ENCODE results near the gene GTPBP3. TPM values are rescaled to one million over a fixed set of nuclear protein-coding genes. Genes with fewer than 3 reads are reported as not detected.

GTPBP3 gene
- total and polyA plus RNA-seq, 9 of the 15 experiments (the other 6 are each of a cell fraction or from before 2014, with no cell fraction given): 4.9 to 124 (median 22.6) TPM

DNA sequence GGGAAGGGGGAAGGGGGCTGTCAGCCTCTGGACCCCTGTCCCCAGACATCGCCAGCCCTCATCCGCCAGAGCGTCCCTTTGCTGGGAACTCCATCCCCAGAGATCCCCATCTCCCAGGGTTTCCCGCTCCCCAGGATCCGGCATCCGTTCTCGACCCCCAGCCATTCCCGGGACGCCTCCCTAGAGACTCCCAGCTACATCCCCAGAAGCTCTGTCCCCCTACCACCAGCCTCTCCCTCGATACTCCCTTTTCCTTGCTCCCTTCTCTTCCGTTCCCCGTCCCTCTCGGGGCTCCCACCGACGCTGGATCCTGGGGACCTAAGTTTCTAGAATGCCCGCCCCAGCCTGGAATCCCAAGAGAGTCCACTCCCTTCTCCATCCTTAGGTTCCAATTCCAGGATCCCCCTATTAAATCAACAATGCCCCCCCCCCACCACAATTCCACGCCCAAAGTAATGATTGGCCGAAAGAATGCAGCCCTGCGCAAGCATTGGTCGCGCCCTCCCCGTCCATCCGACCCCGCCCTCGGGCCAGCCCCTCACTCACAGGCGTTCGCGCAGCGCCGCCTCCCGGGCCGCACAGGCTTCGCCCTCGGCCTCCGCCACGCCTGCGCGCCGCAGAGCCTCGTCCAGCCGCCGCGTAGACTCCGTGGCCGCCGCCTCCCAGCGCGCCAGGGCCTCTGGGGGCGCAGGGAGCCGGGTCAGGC lies 53.5 kb downstream of the GTPBP3 start (continued):
- TF ChIP-seq ZNF609 (CRISPR knock-in tag; IDR thresholded peaks at IDR 0.05; ENCODE audit: borderline replicate concordance) (no peak), NR2F6 (CRISPR knock-in tag; IDR thresholded peaks at IDR 0.05) (no peak), DMBX1 (CRISPR knock-in tag; IDR thresholded peaks at IDR 0.05; ENCODE audit: borderline replicate concordance) (no peak), TAF7 (tag; IDR thresholded peaks at IDR 0.05) (no peak), PTBP1 (IDR thresholded peaks at IDR 0.05; ENCODE audit: low read depth, low read length) (no peak), TAF15 (IDR thresholded peaks at IDR 0.05; ENCODE audit: low read depth, low read length) (no peak), NCOR1 (IDR thresholded peaks at IDR 0.05) (no peak), SMARCC2 (IDR thresholded peaks at IDR 0.05; ENCODE audit: low read depth) (no peak), CTBP1 (IDR thresholded peaks at IDR 0.05; ENCODE audit: borderline replicate concordance) (peak; percentile 82), E2F8 (IDR thresholded peaks at IDR 0.05; ENCODE audit: low read depth, partially characterized antibody) (no peak), BCOR (IDR thresholded peaks at IDR 0.05) (0 out of 2 replicates have a peak, but pooled peaks have one; percentile 7), ZSCAN32 (CRISPR knock-in tag; IDR thresholded peaks at IDR 0.05) (no peak), SIRT6 (IDR thresholded peaks at IDR 0.05; ENCODE audit: low read depth, low read length) (no peak), RBBP5 (IDR thresholded peaks at IDR 0.05; ENCODE audit: borderline replicate concordance, insufficient read depth, low read length, poor library complexity, severe bottlenecking) (no peak), TGIF2 (CRISPR knock-in tag; IDR thresholded peaks at IDR 0.05) (no peak), ZNF431 (CRISPR knock-in tag; IDR thresholded peaks at IDR 0.05) (no peak), USF1 (CRISPR knock-in tag; IDR thresholded peaks at IDR 0.05) (no peak)
- TF ChIP-seq, protein P1, sequence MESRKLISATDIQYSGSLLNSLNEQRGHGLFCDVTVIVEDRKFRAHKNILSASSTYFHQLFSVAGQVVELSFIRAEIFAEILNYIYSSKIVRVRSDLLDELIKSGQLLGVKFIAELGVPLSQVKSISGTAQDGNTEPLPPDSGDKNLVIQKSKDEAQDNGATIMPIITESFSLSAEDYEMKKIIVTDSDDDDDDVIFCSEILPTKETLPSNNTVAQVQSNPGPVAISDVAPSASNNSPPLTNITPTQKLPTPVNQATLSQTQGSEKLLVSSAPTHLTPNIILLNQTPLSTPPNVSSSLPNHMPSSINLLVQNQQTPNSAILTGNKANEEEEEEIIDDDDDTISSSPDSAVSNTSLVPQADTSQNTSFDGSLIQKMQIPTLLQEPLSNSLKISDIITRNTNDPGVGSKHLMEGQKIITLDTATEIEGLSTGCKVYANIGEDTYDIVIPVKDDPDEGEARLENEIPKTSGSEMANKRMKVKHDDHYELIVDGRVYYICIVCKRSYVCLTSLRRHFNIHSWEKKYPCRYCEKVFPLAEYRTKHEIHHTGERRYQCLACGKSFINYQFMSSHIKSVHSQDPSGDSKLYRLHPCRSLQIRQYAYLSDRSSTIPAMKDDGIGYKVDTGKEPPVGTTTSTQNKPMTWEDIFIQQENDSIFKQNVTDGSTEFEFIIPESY (CRISPR knock-in tag; IDR thresholded peaks at IDR 0.05): peak; percentile 28
